ENCODE results near the gene ZNRF3.

The ZNRF3 gene

DNA sequence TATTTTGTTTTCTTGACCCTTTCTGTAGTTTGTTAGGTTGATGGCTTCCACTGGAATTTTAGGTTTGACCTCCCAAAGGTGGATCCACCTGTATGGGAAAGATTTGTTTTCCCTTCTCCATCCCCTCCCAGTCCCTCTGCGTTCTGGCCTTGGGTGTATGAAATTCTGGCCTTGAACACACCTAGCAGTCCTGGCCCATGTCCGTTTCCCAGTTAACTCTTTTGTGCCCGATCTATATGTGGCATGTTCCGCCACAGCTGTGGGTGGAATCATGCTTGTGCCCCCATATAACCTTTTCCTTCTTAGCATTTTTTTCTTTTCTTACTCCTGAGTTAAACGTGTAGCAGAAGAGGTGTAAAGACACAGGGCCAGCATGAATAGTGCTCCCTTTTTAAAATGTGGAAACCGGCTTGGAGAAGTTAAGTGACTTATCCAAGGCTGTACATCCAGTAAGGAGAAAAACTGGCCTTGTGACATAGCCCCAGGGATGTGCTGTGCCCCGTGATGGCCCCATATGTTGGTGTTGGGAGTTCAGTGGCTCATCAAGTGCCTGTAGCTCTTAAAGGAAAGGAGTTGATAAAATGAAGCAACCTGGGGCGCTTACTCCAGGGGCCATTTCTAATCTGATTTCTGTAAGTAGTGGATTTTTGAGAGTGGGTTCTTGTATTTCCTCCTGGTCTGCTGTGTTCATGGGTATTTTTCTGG lies 39.3 kb downstream of the ZNRF3 start:
- no peak overlapping the region for H3K4me3 ChIP-seq (ENCODE audit: low read depth, low read length)
- DNase-seq (ENCODE audit: low read depth) = no peak
- TF ChIP-seq CTCF (IDR thresholded peaks at IDR 0.05; ENCODE audit: low read depth, low read length, missing control alignments) = no peak

DNA sequence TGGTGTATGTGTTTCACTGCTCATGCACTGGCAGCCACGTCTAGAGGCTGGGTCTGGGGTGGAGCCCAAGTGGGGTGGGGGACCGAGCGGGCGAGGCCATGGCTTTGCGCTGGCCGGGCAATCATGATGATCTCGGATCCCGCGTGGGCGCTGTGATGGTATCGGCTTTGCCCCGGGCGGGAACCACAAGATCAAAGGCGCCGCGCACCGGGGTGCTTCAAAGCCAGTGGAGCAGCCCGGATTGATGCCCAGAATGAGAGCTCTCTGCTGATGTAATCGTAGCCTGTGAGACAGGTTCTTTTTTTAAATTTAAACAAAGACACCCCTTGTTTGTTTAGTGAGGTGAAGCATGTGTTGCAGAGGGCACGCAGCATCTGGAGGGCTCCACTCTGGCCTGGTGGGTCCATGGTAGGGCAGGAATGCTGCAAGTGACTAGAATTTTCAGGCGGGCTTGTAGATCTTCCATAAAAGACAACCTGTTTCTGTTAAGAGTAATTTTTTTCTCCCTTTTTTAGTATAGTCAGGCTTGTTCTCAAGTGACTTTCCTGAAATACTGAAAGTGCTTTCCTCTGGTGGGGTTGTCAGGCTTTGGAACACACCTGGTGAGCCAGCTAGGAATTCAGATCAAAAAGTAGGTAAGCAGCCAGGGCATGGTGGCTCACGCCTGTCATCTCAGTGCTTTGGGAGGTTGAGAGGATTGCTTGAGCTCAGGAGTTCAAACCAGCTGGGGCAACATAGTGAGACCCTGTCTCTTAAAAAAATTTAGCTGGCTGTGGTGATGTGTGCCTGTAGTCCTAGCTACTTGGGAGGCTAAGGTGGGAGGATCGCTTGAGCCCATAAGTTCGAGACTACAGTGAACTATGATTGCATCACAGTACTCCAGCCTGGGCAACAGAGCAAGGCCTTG lies 40.7 kb downstream of the ZNRF3 start:
- TF ChIP-seq CTCF (IDR thresholded peaks at IDR 0.05; ENCODE audit: low read depth, low read length, missing control alignments) = no peak
- DNase-seq (ENCODE audit: low read depth) = no peak
- H3K4me3 ChIP-seq (ENCODE audit: low read depth, low read length) = no peak overlapping the region

DNA sequence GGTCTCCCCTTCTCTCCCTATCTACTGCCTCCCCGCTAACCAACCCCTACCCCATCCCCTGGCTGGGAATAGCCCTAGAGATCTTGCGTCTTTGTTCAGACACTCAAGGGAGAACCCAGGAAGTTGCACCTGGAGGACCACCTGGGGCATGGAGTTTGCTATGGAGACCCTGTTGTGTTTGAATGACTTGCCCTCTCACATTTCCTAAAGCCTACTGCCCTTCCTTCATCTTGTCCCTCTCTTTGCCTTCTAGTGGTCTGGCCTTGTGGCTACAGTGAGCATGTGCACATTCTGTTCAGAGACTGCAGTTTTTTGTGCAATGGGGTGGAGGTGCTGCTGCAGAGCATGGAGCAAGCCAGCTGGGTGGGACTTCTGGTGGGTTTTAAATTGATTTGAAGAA lies 42.5 kb downstream of the ZNRF3 start:
- no peak for TF ChIP-seq CTCF (IDR thresholded peaks at IDR 0.05; ENCODE audit: low read depth, low read length, missing control alignments)
- DNase-seq (ENCODE audit: low read depth) = no peak
- no peak overlapping the region for H3K4me3 ChIP-seq (ENCODE audit: low read depth, low read length)

DNA sequence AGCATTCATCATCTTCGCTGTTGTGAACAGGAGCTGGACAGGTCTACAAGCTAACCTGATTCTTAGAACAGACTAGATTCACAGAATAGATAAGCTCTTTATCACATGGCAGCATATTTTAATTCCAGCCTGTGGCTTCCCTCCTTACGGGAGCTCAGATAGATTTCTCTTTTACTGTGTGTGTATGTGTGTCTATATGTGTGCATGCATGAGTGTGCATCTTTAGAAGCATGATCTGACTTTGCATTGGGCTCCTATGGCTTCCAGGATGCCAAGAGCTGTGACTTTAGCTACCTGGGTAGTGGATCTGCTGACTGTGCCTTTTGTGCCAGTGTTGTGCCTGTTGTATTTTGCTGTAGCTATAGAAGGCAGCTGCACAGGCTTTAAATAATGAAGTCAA lies 44.3 kb downstream of the ZNRF3 start:
- TF ChIP-seq CTCF (IDR thresholded peaks at IDR 0.05; ENCODE audit: low read depth, low read length, missing control alignments) = no peak
- DNase-seq (ENCODE audit: low read depth) = no peak
- H3K4me3 ChIP-seq (ENCODE audit: low read depth, low read length) = no peak overlapping the region

DNA sequence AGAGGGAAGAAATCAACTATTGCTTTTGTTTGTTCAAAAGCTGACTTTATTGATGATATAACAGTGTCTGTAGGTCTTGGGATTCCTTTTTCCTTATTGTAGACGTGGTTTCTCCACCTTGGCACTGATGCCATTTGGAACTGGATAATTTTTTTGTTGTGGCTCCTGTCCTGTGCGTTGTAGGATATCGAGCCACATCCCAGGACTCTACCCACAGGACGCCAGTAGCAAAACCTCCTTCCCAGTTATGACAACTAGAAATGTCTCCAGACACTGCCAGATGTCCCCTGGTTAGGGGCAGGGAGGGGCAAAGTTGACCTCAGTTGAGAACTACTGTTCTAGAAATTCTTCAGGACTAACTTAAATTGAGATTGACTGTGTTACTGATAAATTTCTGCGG lies 45.8 kb downstream of the ZNRF3 start:
- H3K4me3 ChIP-seq (ENCODE audit: low read depth, low read length) = no peak overlapping the region
- DNase-seq (ENCODE audit: low read depth) = no peak
- no peak for TF ChIP-seq CTCF (IDR thresholded peaks at IDR 0.05; ENCODE audit: low read depth, low read length, missing control alignments)

GRCh38 chr22:28930357-28931007 lies 47.1 kb downstream of the ZNRF3 start:
- no peak overlapping the region for H3K4me3 ChIP-seq (ENCODE audit: low read depth, low read length)
- TF ChIP-seq CTCF (IDR thresholded peaks at IDR 0.05; ENCODE audit: low read depth, low read length, missing control alignments) = no peak
- no peak for DNase-seq (ENCODE audit: low read depth)

Data from GM12864 (cell line).